ENCODE measurements around the gene SUZ12. TPM values are rescaled to one million over a fixed set of nuclear protein-coding genes. Genes with fewer than 3 reads are reported as not detected.
A peak's percentile ranks its signal among the peaks of the same experiment; 100 is the strongest.
"Not testable (repeated sequence)": the region's sequence is repeated elsewhere in the genome, so short reads cannot be mapped to it uniquely, and the experiment has no call there.

SUZ12 gene
- total RNA-seq, 6 experiments from 2014 or later: 22.7 to 30.6 (median 26.4) TPM

DNA sequence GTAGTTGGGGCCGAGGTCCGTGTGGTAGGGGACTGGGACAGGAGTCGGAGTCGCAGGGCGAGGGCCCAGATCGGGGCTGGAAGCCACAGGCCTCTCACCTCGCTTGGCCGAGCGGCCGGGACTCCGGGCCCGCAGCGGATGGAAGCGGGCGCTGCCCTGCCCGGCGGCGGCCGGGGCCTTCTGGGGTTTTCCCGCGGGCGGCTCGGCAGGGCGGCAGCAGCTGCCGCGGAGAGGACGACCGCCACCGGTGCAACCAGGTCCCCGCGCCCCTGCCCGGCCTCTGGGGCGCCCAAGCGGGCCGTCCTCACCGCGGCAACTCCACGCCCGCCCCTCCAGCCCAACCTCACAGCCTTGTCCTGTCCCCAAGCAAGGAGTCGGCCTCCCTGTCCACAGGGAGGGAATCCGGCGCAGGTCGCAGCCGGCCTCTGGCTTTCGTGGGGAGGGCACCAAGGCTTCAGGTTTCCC lies 19.7 kb upstream of the SUZ12 start:
- DNase-seq: no peak
- no peaks in the 10 kb centered on the region for H3K36me3 Mint-ChIP-seq (ENCODE audit: low read depth)

DNA sequence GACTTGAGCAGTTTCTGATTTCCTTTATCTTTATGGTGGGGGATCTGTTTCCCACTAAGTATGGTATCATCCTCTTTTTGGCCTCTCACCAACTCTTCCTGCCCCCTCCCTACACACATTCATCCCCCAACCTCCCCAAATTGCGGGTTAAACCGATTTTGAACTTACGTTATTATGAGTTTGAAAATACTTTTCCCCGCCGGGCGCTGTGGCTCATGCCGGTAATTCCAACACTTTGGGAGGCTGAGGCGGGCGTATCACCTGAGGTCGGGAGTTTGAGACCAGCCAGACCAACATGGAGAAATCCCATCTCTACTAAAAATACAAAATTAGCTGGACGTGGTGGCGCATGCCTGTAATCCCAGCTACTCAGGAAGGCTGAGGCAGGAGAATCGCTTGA lies 19.1 kb upstream of the SUZ12 start:
- not testable (repeated sequence) for H3K27me3 Mint-ChIP-seq (ENCODE audit: insufficient read depth)

More for the DNA sequence above, 19.7 kb upstream of the SUZ12 start:
- Mint-ChIP-seq H3K27me3 (ENCODE audit: insufficient read depth) (no peaks in the 10 kb centered on the region), H3K4me1 (ENCODE audit: low read depth) (peaks cover 28% of the 10 kb centered on the region), H3K9me3 (no peaks in the 10 kb centered on the region), H3K27ac (no peak overlapping the region), H3K4me3 (no peak overlapping the region)
- TF ChIP-seq, protein P1, sequence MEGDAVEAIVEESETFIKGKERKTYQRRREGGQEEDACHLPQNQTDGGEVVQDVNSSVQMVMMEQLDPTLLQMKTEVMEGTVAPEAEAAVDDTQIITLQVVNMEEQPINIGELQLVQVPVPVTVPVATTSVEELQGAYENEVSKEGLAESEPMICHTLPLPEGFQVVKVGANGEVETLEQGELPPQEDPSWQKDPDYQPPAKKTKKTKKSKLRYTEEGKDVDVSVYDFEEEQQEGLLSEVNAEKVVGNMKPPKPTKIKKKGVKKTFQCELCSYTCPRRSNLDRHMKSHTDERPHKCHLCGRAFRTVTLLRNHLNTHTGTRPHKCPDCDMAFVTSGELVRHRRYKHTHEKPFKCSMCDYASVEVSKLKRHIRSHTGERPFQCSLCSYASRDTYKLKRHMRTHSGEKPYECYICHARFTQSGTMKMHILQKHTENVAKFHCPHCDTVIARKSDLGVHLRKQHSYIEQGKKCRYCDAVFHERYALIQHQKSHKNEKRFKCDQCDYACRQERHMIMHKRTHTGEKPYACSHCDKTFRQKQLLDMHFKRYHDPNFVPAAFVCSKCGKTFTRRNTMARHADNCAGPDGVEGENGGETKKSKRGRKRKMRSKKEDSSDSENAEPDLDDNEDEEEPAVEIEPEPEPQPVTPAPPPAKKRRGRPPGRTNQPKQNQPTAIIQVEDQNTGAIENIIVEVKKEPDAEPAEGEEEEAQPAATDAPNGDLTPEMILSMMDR (IDR thresholded peaks at IDR 0.05): no peak

DNA sequence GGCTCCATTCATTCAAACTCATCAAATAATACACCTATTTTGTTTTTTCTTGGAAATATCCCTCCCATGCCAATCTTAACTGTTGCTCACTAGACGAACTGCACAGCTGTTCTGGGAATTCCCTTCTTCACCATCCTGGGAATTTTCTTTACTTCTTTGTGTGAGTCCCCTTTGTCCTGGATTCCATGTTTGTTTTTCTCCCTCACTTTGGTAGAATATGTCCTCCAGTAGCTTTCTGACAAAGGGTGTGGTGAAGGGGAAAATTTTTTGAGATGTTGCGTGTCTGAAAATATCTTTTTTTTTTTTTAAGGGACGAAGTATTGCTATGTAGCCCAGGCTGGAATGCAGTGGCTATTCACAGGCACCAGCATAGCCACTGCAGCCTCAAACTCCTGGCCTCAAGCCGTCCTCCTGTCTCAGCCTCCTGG lies 18.1 kb upstream of the SUZ12 start:
- Mint-ChIP-seq H3K36me3 (ENCODE audit: low read depth) (no peaks in the 10 kb centered on the region), H3K4me3 (no peak overlapping the region), H3K9me3 (no peaks in the 10 kb centered on the region), H3K4me1 (ENCODE audit: low read depth) (peaks cover 28% of the 10 kb centered on the region), H3K27ac (no peak overlapping the region), H3K27me3 (ENCODE audit: insufficient read depth) (no peaks in the 10 kb centered on the region)
- DNase-seq: no peak
- TF ChIP-seq, protein P1 (IDR thresholded peaks at IDR 0.05): no peak

More for the DNA sequence above, 19.1 kb upstream of the SUZ12 start:
- not testable (repeated sequence) for H3K36me3 Mint-ChIP-seq (ENCODE audit: low read depth); DNase-seq; H3K4me3 Mint-ChIP-seq; H3K9me3 Mint-ChIP-seq; H3K27ac Mint-ChIP-seq
- H3K4me1 Mint-ChIP-seq (ENCODE audit: low read depth): peaks cover 28% of the 10 kb centered on the region

DNA sequence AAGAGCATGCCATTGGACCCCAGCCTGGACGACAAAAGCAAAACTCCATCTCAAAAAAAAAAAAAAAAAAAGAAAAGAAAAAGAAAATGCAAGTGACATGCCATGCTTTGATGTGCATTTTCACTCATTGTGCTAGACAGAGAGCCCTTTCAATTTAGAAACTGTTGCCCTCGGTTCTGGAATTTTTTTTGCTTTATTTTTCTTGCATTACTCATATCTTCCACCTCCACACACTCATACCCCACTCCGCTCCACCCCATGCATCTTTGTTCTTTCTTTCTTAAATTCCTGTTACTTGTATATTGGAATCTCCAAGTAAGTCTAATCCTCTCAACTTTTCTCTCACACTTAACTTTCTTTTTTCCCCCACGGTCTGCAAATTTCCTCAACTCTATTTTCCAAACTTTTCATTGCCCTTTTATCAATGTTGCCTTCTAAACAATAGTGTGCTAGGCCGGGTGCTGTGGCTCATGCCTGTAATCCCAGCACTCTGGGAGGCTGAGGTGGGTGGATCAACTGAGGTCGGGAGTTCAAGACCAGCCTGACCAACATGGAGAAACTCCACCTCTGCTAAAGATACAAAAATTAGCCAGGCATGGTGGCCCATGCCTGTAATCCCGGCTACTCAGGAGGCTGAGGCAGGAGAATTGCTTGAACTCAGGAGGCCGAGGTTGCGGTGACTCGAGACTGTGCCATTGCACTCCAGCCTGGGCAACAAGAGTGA lies 16.8 kb upstream of the SUZ12 start:
- H3K9me3 Mint-ChIP-seq: no peaks in the 10 kb centered on the region
- peak; percentile 25 for DNase-seq
- H3K4me1 Mint-ChIP-seq (ENCODE audit: low read depth): peaks cover 28% of the 10 kb centered on the region
- no peaks in the 10 kb centered on the region for H3K36me3 Mint-ChIP-seq (ENCODE audit: low read depth)
- H3K4me3 Mint-ChIP-seq: peak overlapping the region; percentile 41
- H3K27me3 Mint-ChIP-seq (ENCODE audit: insufficient read depth): no peaks in the 10 kb centered on the region
- peak overlapping the region; percentile 53 for H3K27ac Mint-ChIP-seq
- TF ChIP-seq, protein P1 (IDR thresholded peaks at IDR 0.05): no peak

DNA sequence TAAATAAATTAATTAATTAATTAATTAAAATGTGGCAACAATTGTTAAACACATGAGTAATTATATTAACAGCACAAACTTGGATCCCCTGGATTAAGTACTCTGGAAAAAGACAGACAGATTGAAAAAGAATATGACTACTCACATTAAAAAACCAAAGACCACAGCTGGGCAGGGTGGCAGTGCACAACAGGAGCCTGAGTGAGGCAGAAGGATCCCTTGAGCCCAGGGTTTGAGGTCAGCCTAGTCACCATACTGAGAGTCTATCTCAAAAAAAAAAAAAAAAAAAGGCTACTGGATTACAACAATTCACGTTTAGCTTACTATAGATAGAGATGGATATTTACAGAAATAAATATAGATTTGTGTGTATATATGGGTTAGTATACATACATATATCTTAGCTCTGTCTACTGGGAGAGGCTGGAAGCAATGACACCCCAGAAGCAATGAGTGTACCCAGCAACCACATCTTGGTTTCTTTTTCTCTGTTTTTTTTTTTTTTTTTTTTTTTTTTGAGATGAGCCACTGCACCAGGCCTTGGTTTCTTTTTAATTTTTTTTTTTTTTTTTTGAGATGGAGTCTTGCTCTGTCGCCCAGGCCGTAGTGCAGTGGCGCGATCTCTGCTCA lies 10.6 kb upstream of the SUZ12 start:
- DNase-seq: no peak
- H3K4me1 Mint-ChIP-seq (ENCODE audit: low read depth): no peaks in the 10 kb centered on the region
- H3K27me3 Mint-ChIP-seq (ENCODE audit: insufficient read depth): no peaks in the 10 kb centered on the region
- H3K27ac Mint-ChIP-seq: no peak overlapping the region
- TF ChIP-seq, protein P1 (IDR thresholded peaks at IDR 0.05): no peak
- no peaks in the 10 kb centered on the region for H3K36me3 Mint-ChIP-seq (ENCODE audit: low read depth)
- H3K9me3 Mint-ChIP-seq: no peaks in the 10 kb centered on the region
- H3K4me3 Mint-ChIP-seq: no peak overlapping the region

DNA sequence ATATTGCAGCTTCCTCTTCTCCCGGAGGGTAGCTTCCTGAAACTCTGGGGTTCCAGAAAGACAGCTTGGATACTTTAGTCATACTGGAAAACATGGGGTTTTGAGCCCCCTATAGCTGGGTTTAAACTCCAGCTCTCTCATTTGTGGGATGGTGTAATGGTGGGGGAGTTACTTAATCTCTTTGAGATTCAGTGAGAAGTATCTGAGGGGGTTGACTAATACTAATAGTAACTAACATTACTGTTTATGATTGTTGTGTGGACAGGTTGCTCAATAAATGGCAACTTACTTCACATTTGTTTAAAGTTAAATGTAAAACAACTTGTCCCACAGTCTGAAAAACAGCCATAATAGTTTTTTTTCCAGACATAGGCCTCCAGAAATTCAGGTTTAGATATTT lies 5.1 kb upstream of the SUZ12 start:
- Mint-ChIP-seq H3K4me3 (no peak overlapping the region), H3K4me1 (ENCODE audit: low read depth) (no peaks in the 10 kb centered on the region), H3K27me3 (ENCODE audit: insufficient read depth) (no peaks in the 10 kb centered on the region), H3K9me3 (no peaks in the 10 kb centered on the region), H3K36me3 (ENCODE audit: low read depth) (no peaks in the 10 kb centered on the region), H3K27ac (no peak overlapping the region)
- TF ChIP-seq, protein P1 (IDR thresholded peaks at IDR 0.05): no peak
- DNase-seq: no peak
